Measurements from ENCODE around the gene UNC5C. TPM values are rescaled to one million over a fixed set of nuclear protein-coding genes. Genes with fewer than 3 reads are reported as not detected.

UNC5C gene
- total and polyA plus RNA-seq, 2 of the 4 experiments (the other 2 are of a cell fraction): under 0.01 TPM

GRCh38 chr4:95363559-95363925 is 185.2 kb downstream of the UNC5C start:
- H3K56ac ChIP-seq (ENCODE audit: extremely low read depth, insufficient read depth, low read length): no peak overlapping the region
- no peaks in the 10 kb centered on the region for H3K36me3 ChIP-seq (ENCODE audit: control insufficient read depth, insufficient read depth, low read length)
- H4K91ac ChIP-seq (ENCODE audit: insufficient read depth, low read depth, low read length): no peak overlapping the region
- no peak overlapping the region for H2BK5ac ChIP-seq (ENCODE audit: low read depth, low read length, poor library complexity, severe bottlenecking)
- H3K27me3 ChIP-seq (ENCODE audit: control insufficient read depth, insufficient read depth, low read length): no peaks in the 10 kb centered on the region
- H3K9me3 ChIP-seq (ENCODE audit: control insufficient read depth, insufficient read depth, low read length): no peaks in the 10 kb centered on the region
- dilution Hi-C loops (cut with HindIII; ENCODE audit: low sequenced_read_pairs, unreplicated experiment): no loop called here
- H3K27ac ChIP-seq (ENCODE audit: insufficient read depth, low read length): no peak overlapping the region
- no peak overlapping the region for H2BK20ac ChIP-seq (ENCODE audit: low read depth, low read length)
- ChIA-PET POLR2A (ENCODE audit: unreplicated experiment) (no interaction called here), CTCF (interaction anchor here (0.6 to 0.8 kb wide), 2 partner anchors 8 to 11 kb away, joined by 3 read pairs; no protein-coding TSS in a partner anchor)
- H3K9me1 ChIP-seq (ENCODE audit: insufficient read depth, low read length): no peaks in the 10 kb centered on the region
- H3K14ac ChIP-seq (replicated peaks; ENCODE audit: low read depth, low read length): no peak overlapping the region
- H3K4me2 ChIP-seq (ENCODE audit: low read depth, low read length): no peak overlapping the region
- no peak overlapping the region for H2AFZ ChIP-seq (replicated peaks; ENCODE audit: low read length, poor library complexity)
- BruUV-seq (replicated peaks): no TSS peak
- no peak overlapping the region for H2AK9ac ChIP-seq (replicated peaks; ENCODE audit: low read depth, low read length, poor library complexity)
- no peak overlapping the region for H3K4ac ChIP-seq (ENCODE audit: low read depth, low read length)
- no peak overlapping the region for H3K18ac ChIP-seq (ENCODE audit: low read depth, low read length)
- H2AK5ac ChIP-seq (ENCODE audit: low read depth, low read length): no peak overlapping the region
- H3K9ac ChIP-seq (ENCODE audit: low read depth, low read length): no peak overlapping the region
- no peak for TF ChIP-seq MXI1 (IDR thresholded peaks at IDR 0.05; ENCODE audit: borderline replicate concordance, low read depth, low read length)
- TF ChIP-seq USF2 (IDR thresholded peaks at IDR 0.05; ENCODE audit: low read depth, low read length): no peak
- no peak for TF ChIP-seq CHD1 (IDR thresholded peaks at IDR 0.05; ENCODE audit: low read depth, low read length)
- TF ChIP-seq ELK1 (IDR thresholded peaks at IDR 0.05; ENCODE audit: borderline replicate concordance, low read depth, low read length): no peak
- no peak for TF ChIP-seq POLR2A (IDR thresholded peaks at IDR 0.05; ENCODE audit: low read depth, low read length)
- no peak for TF ChIP-seq RCOR1 (IDR thresholded peaks at IDR 0.05; ENCODE audit: insufficient replicate concordance, low read length)
- H3K4me3 ChIP-seq (ENCODE audit: insufficient read depth, low read depth, low read length): no peak overlapping the region
- ATAC-seq (ENCODE audit: low read depth) (no peak), DNase-seq (no peak)
- no peak overlapping the region for H4K8ac ChIP-seq (ENCODE audit: low read depth in 2 of 2, low read length in 2 of 2)
- no peak overlapping the region for H2BK120ac ChIP-seq (ENCODE audit: low read depth, low read length)
- no peaks in the 10 kb centered on the region for H3K4me1 ChIP-seq (ENCODE audit: control insufficient read depth, insufficient read depth, low read length)
- H3K23ac ChIP-seq (ENCODE audit: low read depth, low read length): no peak overlapping the region
- intact Hi-C loops (cut with micrococcal nuclease): no loop called here
- H4K5ac ChIP-seq (ENCODE audit: low read depth, low read length): no peak overlapping the region
- in situ Hi-C loops (cut with MboI; ENCODE audit: low sequenced_read_pairs): no loop called here
- H3K79me1 ChIP-seq (ENCODE audit: low read depth in 1 of 2, low read length in 2 of 2): no peaks in the 10 kb centered on the region
- WGBS, 2 experiments (ENCODE audit: extremely low coverage in 2 of 2, insufficient read length in 1 of 2): 86% methylated on average over 1 of the region's 2 CpGs; no CpG with 5 or more reads in 1 of the 2 experiments
- no peaks in the 10 kb centered on the region for H4K20me1 ChIP-seq (ENCODE audit: insufficient read depth, low read length)
- no peak overlapping the region for H2BK15ac ChIP-seq (ENCODE audit: low read depth, low read length)
